CD4-positive, CD25-positive, alpha-beta regulatory T cell (primary cell): Measurements from ENCODE around the gene SYNE1. TPM values are rescaled to one million over a fixed set of nuclear protein-coding genes. Genes with fewer than 3 reads are reported as not detected.
"Not testable (repeated sequence)": the region's sequence is repeated elsewhere in the genome, so short reads cannot be mapped to it uniquely, and the experiment has no call there.

ENCODE experiments used
- ATAC-seq, 2 donors: fragments of 150-1000 bp; cut with Tn5 transposase; one replicate each; pipeline ENCODE4 v1.10.0; 2021; ENCODE audit warnings: low read depth in 2 of 2, moderate number of reproducible peaks in 2 of 2, moderate library complexity in 1 of 2
- DNase-seq, 3 donors: peaks; one replicate each; pipeline versions ENCODE4 v3.0.0 to v3.0.0-alpha.2; 2012 to 2022; ENCODE audit warnings: mixed read lengths in 1 of 3
- H3K27ac ChIP-seq: one replicate; pipeline ENCODE4 v1.7.0; 2013; ENCODE audit warnings: mild to moderate bottlenecking, low read length; ENCODE audit not compliant: insufficient read depth, poor library complexity, severe bottlenecking
- H3K27me3 ChIP-seq: one replicate; pipeline ENCODE4 v1.7.0; 2013; ENCODE audit warnings: low read length; ENCODE audit not compliant: control insufficient read depth, insufficient read depth
- H3K36me3 ChIP-seq: one replicate; pipeline ENCODE4 v1.7.0; 2013; ENCODE audit warnings: mild to moderate bottlenecking, low read length, moderate library complexity; ENCODE audit not compliant: control insufficient read depth, insufficient read depth
- H3K4me1 ChIP-seq: 2 replicates; pipeline ENCODE4 v1.7.0; 2013; ENCODE audit warnings: mild to moderate bottlenecking, low read length; ENCODE audit not compliant: insufficient read depth, control insufficient read depth, poor library complexity, severe bottlenecking
- H3K4me3 ChIP-seq: one replicate; pipeline ENCODE4 v1.7.0; 2013; ENCODE audit warnings: low read depth, mild to moderate bottlenecking, low read length, moderate library complexity
- H3K9me3 ChIP-seq, 2 experiments: 1 replicate in 1 of 2; 2 replicates in 1 of 2; pipeline ENCODE4 v1.7.0; 2013; ENCODE audit warnings: low read length in 2 of 2, mild to moderate bottlenecking in 1 of 2, moderate library complexity in 1 of 2; ENCODE audit not compliant: control insufficient read depth in 2 of 2
- H3K27ac Mint-ChIP-seq, 3 donors: one replicate each; pipeline ENCODE4 v1.8.0; 2020 to 2022; ENCODE audit warnings: mild to moderate bottlenecking in 3 of 3, mixed read lengths in 3 of 3, moderate library complexity in 2 of 3
- H3K27me3 Mint-ChIP-seq: one replicate; pipeline ENCODE4 v1.8.0; 2022; ENCODE audit warnings: mild to moderate bottlenecking, mixed read lengths
- H3K36me3 Mint-ChIP-seq: one replicate; pipeline ENCODE4 v1.8.0; 2020; ENCODE audit warnings: mixed read lengths
- H3K4me1 Mint-ChIP-seq, 4 donors: one replicate each; pipeline ENCODE4 v1.8.0; 2020 to 2022; ENCODE audit warnings: mixed read lengths in 4 of 4, mild to moderate bottlenecking in 1 of 4
- H3K4me3 Mint-ChIP-seq, 4 donors: one replicate each; pipeline ENCODE4 v1.8.0; 2020 to 2022; ENCODE audit warnings: mild to moderate bottlenecking in 4 of 4, mixed read lengths in 4 of 4, moderate library complexity in 3 of 4
- H3K9me3 Mint-ChIP-seq, 7 donors: one replicate each; pipeline ENCODE4 v1.8.0; 2020 to 2022; ENCODE audit warnings: mixed read lengths in 7 of 7, mild to moderate bottlenecking in 3 of 7, moderate library complexity in 2 of 7
- polyA plus RNA-seq, 4 donors: library from polyadenylated mRNA; unstranded; fragments of 300-500 nt; fragmentation: Illumina TruSeq; gene quantifications; one replicate each; pipeline ENCODE4 v1.2.3, GENCODE V29; 2021
- total RNA-seq: library from RNA; stranded (reverse); gene quantifications from one replicate; pipeline ENCODE4 v1.2.3, GENCODE V29; 2022

Gene SYNE1
- total and polyA plus RNA-seq, 5 donors from 2014 or later: 48.1 to 166 (median 57.3) TPM

DNA sequence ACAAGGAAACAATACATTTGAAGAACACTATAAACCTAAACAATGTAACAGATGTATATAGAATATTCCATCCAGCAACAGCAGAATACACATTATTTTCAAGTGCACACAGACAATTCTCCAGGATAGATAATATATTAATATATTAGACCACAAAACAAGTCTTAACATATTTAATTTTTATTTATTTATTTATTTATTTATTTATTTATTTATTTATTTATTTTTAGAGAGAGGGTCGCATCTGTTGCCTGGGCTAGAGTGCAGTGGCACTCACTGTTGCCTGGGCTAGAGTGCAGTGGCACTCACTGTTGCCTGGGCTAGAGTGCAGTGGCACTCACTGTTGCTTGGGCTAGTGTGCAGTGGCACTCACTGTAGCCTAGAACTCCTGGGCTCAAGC is 78.4 kb downstream of the SYNE1 start:
- not testable (repeated sequence) for H3K27ac Mint-ChIP-seq, H3K4me1 ChIP-seq, H3K36me3 ChIP-seq, H3K4me3 ChIP-seq, H3K4me3 Mint-ChIP-seq, H3K27me3 ChIP-seq, H3K9me3 ChIP-seq, H3K4me1 Mint-ChIP-seq, H3K27ac ChIP-seq, ATAC-seq, H3K36me3 Mint-ChIP-seq, DNase-seq, H3K27me3 Mint-ChIP-seq
- peaks cover 0 to 22% (median 10%) of the 10 kb centered on the region in 7 donors for H3K9me3 Mint-ChIP-seq

DNA sequence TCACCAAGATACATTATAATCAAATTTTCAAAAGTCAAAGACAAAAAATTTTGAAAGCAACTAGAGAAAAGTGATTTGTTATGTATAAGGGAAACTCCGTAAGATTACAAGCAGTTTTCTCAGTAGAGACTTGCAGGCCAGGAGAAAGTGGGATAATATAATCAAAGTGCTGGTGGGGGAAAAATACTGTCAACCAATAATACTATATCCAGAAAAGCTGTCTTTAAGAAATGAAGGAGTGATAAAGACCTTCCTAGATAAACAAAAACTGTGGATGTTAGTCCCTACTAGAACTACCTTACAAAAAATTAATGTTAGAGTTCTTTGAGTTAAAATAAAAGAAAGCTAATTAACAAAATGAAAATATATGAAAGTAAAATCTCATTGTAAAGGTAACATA is 79.7 kb downstream of the SYNE1 start:
- Mint-ChIP-seq H3K36me3 (no peaks in the 10 kb centered on the region), H3K9me3 (peaks cover 0 to 22% (median 10%) of the 10 kb centered on the region in 7 donors), H3K4me1 (no peaks in the 10 kb centered on the region), H3K27ac (no peak overlapping the region), H3K27me3 (no peaks in the 10 kb centered on the region), H3K4me3 (no peak overlapping the region)
- no peak for DNase-seq
- Histone ChIP-seq H3K9me3 (peaks cover 4 to 8% of the 10 kb centered on the region in 2 experiments), H3K36me3 (no peaks in the 10 kb centered on the region), H3K4me1 (no peaks in the 10 kb centered on the region), H3K27me3 (peaks cover 1% of the 10 kb centered on the region), H3K4me3 (no peak overlapping the region), H3K27ac (no peak overlapping the region)
- no peak for ATAC-seq

DNA sequence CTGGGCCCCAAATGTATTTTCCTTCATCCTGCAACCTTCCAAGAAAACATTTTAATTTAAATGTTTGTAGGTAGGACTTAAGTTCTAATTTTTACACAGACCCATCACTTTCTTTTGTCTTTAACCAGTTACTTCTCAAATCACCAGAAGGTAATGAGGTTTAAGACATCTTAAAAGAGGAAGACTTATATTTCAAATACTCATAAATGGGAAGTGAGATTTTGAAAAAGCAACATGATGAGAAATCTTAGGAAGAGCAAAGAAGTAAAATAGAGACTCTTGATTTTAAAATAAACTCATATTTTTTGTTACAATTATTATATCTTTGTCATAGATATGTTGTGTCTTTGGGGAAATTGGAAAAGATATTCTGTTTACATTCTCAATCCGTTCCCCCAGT is 82.3 kb downstream of the SYNE1 start:
- H3K4me1 Mint-ChIP-seq: no peaks in the 10 kb centered on the region

DNA sequence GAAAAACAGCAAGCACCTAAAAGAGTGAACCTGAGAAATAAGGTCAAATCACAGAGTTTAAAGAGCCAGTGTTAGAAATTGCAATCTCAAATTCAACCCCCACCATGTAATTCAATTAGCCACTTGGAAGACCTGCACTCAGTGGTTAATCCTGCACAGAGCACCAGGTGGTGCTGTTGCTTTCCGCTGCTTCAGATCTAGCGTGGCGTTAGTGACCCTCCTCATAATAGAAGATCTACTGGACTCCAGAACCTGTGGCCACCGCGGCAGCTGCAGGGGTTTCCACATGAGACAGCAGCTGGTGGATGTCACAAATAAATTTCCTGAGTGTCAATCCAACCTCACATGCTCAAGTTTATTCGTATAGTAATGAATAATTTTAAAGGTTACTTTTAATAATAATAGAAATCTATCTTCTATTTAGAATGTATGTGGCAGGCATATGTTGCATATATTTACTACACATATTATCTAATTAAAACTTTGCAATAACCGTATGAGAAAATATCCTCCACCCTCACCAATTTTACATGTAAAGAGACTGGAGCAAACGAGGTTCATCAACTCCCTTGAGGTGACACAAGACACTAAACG is 84.4 kb downstream of the SYNE1 start:
- Mint-ChIP-seq H3K4me1 (no peaks in the 10 kb centered on the region), H3K27ac (no peak overlapping the region)

More for the DNA sequence above, 82.3 kb downstream of the SYNE1 start:
- DNase-seq (no peak), ATAC-seq (no peak)
- H3K4me3 Mint-ChIP-seq: no peak overlapping the region
- peaks cover 2% of the 10 kb centered on the region for H3K27me3 ChIP-seq
- no peaks in the 10 kb centered on the region for H3K27me3 Mint-ChIP-seq
- no peak overlapping the region for H3K4me3 ChIP-seq
- no peak overlapping the region for H3K27ac Mint-ChIP-seq
- H3K27ac ChIP-seq: no peak overlapping the region
- no peaks in the 10 kb centered on the region for H3K36me3 ChIP-seq
- H3K36me3 Mint-ChIP-seq: no peaks in the 10 kb centered on the region
- no peaks in the 10 kb centered on the region for H3K4me1 ChIP-seq
- peaks cover 4 to 8% of the 10 kb centered on the region in 2 experiments for H3K9me3 ChIP-seq
- peaks cover 0 to 22% (median 11%) of the 10 kb centered on the region in 7 donors for H3K9me3 Mint-ChIP-seq

DNA sequence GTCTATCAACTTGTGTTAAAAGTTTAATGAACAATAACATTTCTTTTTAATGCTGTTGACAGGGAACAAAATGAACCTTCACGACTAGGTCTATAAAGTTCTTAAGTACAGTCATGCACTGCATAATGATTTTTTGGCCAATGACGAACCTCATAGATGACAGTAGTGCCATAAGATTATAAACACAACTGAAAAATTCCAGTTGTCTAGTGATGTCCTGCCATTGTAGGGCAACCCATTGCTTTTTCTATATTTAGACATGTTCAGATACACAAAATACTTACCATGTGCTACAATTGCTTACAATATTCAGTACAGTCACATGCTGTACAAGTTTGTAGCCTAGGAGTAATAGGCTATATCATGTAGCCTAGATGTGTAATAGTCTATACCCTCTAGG is 93.6 kb downstream of the SYNE1 start:
- DNase-seq (no peak), ATAC-seq (no peak)
- peaks cover 0 to 1% (median 0%) of the 10 kb centered on the region in 7 donors for H3K9me3 Mint-ChIP-seq
- Histone ChIP-seq H3K27me3 (peaks cover 4% of the 10 kb centered on the region), H3K27ac (no peak overlapping the region), H3K9me3 (no peaks in the 10 kb centered on the region), H3K36me3 (no peaks in the 10 kb centered on the region), H3K4me1 (no peaks in the 10 kb centered on the region), H3K4me3 (no peak overlapping the region)
- H3K4me1 Mint-ChIP-seq: no peaks in the 10 kb centered on the region
- no peak overlapping the region for H3K4me3 Mint-ChIP-seq
- no peaks in the 10 kb centered on the region for H3K36me3 Mint-ChIP-seq
- no peaks in the 10 kb centered on the region for H3K27me3 Mint-ChIP-seq
- H3K27ac Mint-ChIP-seq: no peak overlapping the region

More for the DNA sequence above, 84.4 kb downstream of the SYNE1 start:
- Histone ChIP-seq H3K36me3 (no peaks in the 10 kb centered on the region), H3K27ac (no peak overlapping the region), H3K4me1 (no peaks in the 10 kb centered on the region), H3K27me3 (peaks cover 2% of the 10 kb centered on the region), H3K9me3 (peaks cover 4 to 8% of the 10 kb centered on the region in 2 experiments), H3K4me3 (no peak overlapping the region)
- no peaks in the 10 kb centered on the region for H3K27me3 Mint-ChIP-seq
- peaks cover 0 to 16% (median 8%) of the 10 kb centered on the region in 7 donors for H3K9me3 Mint-ChIP-seq
- no peaks in the 10 kb centered on the region for H3K36me3 Mint-ChIP-seq
- ATAC-seq: no peak
- DNase-seq: peak in 1 of 3 donors; percentile 32
- no peak overlapping the region for H3K4me3 Mint-ChIP-seq

DNA sequence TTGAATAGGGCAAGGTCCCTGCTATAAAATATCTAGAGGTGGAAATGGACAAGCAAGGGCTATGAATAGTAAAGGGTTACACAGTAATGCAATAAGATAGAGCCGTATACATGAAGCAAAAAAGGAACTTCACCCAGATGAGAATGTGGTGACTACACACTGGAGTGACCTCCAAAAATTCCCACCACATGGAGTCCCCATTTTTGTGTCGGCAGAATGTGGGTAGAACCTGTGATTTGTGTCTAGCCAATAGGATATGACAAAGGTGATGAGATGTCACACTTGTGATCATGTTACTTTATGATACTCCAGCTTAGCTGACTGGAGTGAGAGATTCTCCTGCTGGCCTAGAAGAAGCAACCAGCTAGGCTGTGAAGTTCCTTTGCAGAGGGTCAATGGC is 96.8 kb downstream of the SYNE1 start:
- no peaks in the 10 kb centered on the region for H3K9me3 Mint-ChIP-seq
- no peaks in the 10 kb centered on the region for H3K4me1 Mint-ChIP-seq
- no peak overlapping the region for H3K27ac ChIP-seq
- H3K36me3 ChIP-seq: no peaks in the 10 kb centered on the region
- ATAC-seq (no peak), DNase-seq (no peak)
- no peaks in the 10 kb centered on the region for H3K36me3 Mint-ChIP-seq
- H3K4me3 ChIP-seq: no peak overlapping the region
- H3K4me1 ChIP-seq: no peaks in the 10 kb centered on the region
- H3K27me3 Mint-ChIP-seq: no peaks in the 10 kb centered on the region
- H3K9me3 ChIP-seq: no peaks in the 10 kb centered on the region
- no peak overlapping the region for H3K4me3 Mint-ChIP-seq
- peaks cover 4% of the 10 kb centered on the region for H3K27me3 ChIP-seq
- no peak overlapping the region for H3K27ac Mint-ChIP-seq

DNA sequence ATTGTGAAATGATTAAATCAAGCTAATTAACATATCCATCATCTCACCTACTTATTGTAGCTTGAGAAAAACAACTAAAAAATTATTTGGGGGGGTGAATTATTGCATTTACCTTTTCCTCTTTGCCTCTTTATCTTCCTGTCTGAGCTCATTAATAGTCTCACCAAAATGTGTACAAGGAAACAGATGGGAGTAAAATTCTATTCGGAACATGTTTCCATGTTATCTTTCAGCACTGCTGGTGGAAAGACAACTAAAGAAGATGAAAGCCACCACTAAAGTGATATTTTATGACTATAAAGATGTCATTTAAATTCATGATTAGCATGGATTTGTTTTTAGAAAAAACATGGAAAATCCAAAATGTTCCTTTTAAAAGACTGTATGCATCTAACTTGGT is 102.6 kb downstream of the SYNE1 start:
- Histone ChIP-seq H3K4me3 (no peak overlapping the region), H3K4me1 (no peaks in the 10 kb centered on the region), H3K9me3 (no peaks in the 10 kb centered on the region), H3K36me3 (no peaks in the 10 kb centered on the region), H3K27me3 (no peaks in the 10 kb centered on the region), H3K27ac (no peak overlapping the region)
- ATAC-seq (no peak), DNase-seq (no peak)
- Mint-ChIP-seq H3K9me3 (peaks cover 0 to 2% (median 0%) of the 10 kb centered on the region in 7 donors), H3K36me3 (no peaks in the 10 kb centered on the region), H3K4me1 (no peaks in the 10 kb centered on the region), H3K27ac (no peak overlapping the region), H3K4me3 (no peak overlapping the region), H3K27me3 (no peaks in the 10 kb centered on the region)
